Activated T-cell treated with anti-CD3 and anti-CD28 coated beads, Interleukin-2, amount 50 U/mL, for 1 hour (primary cell): ENCODE data around the gene RANGAP1.

ENCODE experiments used
- DNase-seq: peaks from one replicate; pipeline ENCODE4 v3.0.0-alpha.2; 2020

The RANGAP1 gene

DNA sequence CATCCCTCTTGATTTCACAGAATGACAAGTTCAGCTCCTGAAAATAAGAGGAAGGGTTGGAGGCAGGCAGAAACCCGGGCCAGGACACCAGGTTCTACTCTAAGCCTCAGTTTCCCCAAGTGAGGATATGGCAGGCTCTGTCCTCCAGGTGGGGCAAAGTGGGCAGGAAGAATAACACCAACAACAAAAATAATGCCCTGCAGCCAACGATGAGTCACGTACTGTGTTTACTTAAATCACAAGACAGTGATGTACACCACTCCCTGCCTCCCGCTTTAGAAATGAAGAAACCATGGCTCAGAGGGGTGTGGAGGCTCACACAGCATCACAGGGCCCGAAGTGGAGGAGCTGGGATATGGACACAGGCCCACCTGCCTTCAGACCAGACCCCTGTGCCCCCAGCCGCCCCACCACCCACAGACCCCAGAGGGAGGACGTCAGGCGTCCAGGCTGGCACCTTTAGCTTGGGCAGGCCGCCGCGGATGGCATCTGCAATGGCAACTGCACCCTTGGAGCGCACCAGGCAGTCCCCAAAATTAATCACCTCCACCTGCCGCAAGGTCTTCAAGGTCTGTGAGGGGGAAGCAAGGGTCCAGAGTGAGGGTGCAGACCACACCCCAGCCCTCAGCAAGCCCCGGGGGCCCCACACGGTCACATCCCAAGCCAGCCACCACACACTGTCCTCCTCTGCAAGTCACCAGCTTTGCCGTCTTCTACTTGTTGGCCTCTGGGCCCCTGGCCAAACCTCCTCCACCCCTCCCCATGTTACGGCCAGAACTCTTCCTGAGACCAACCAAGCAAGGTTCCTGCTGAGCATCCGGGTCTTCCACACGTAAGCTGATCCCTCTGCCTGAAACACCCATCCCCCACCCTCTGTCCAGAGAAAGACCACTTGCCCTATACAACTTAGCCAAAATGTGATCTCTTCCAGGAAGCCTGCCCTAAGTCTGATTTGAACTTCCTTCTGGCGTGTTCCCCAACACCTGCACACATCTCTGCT lies 29.4 kb downstream of the RANGAP1 start:
- no peak for DNase-seq

- no peak for DNase-seq
Measured at GRCh38 chr22:41254230-41254629, 31.8 kb downstream of the RANGAP1 start.

- DNase-seq = no peak
Measured at GRCh38 chr22:41252365-41252764, 33.6 kb downstream of the RANGAP1 start.

- DNase-seq = no peak
Measured at GRCh38 chr22:41250127-41250526, 35.9 kb downstream of the RANGAP1 start.

DNA sequence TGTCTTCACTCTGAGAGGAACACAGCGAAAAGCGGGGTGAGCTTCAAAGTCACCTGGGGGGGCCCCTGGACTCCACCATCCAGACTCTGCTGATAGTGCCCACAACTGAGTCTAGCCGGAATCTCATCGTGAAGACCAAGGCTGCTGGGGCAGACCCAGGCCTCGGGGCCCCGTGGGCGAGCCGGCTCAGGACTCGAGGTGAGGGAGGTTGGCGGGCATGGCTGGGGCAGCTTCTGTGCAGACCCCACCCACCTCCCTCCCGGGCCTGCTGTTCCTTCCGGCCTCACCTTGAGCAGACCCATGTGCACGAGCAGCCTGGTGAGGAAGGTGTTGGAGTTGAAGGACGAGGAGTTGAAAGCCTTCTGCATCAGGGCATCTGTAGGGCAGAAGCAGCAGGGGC lies 36.5 kb downstream of the RANGAP1 start:
- no peak for DNase-seq

GRCh38 chr22:41248758-41249157 lies 37.2 kb downstream of the RANGAP1 start:
- no peak for DNase-seq

DNA sequence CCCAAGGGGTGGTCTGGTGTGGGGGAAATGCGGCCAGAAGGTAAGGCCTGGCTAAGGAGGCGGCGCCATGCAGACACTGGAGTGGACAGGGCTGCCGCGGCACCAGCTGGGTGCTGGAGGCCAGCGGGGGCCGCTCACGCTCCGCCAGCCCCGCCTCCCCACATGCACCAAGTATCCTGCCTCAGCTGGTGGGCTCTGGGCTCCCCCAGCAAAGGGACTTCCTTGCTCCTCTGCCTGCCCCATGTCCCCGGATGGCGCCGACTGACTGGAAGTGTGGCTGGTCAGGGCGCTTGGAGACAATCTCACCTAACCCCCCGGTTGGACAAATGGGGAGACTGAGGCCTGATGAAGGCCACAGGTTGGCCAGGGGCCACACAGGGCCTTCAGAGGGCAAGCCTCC lies 37.7 kb downstream of the RANGAP1 start:
- no peak for DNase-seq

DNA sequence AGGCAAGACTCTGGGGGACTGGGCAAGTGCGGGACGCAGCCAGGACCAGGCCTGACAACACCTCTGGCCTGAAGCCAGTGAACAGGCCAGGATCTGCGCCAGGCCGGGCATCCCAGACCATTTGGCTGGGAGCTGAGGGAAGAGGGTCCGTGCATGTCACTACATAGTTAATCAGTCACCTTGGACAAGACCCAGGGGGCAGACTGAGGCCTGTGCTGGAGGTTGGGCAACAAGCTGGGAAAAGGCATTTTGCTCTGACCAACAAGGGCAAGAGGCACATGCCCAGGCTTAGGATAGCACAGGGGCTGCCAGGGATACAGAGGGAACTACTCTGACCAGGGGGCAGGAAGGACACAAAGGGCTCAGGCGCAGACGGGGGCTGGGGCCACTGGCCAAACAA lies 38.3 kb downstream of the RANGAP1 start:
- DNase-seq = no peak

GRCh38 chr22:41245917-41246499 lies 40.0 kb downstream of the RANGAP1 start:
- DNase-seq = no peak

- no peak for DNase-seq
Measured at GRCh38 chr22:41243361-41243760, 42.6 kb downstream of the RANGAP1 start.

DNA sequence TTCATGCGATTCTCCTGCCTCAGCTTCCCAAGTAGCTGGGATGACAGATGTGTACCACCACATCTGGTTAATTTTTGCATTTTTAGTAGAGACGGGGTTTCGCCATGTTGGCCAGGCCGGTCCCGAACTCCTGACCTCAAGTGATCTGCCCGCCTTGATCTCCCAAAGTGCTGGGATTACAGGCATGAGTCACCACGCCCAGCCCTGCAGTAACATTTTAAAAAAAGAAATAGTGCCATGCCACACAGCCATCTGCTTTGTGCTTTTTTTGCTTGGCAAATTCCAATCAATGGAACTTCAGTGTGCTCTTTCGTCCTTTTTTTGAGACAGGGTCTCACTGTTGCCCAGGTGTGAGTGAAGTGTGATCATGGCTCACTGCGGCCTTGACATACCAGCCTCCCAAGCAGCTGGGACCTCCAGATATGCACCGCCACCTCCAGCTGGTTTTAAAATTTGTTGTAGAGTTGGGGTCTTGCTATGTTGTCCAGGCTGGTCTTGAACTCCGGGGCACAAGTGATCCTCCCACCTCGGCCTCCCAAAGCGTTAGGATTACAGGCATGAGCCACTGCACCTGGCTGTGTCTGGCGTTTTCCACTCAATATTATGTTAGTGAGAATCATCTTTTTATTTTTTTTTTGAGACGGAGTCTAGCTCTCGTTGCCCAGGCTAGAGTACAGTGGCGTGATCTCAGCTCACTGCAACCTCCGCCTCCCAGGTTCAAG lies 43.4 kb downstream of the RANGAP1 start:
- no peak for DNase-seq

- DNase-seq = no peak
Measured at GRCh38 chr22:41241133-41241676, 44.8 kb downstream of the RANGAP1 start.

DNA sequence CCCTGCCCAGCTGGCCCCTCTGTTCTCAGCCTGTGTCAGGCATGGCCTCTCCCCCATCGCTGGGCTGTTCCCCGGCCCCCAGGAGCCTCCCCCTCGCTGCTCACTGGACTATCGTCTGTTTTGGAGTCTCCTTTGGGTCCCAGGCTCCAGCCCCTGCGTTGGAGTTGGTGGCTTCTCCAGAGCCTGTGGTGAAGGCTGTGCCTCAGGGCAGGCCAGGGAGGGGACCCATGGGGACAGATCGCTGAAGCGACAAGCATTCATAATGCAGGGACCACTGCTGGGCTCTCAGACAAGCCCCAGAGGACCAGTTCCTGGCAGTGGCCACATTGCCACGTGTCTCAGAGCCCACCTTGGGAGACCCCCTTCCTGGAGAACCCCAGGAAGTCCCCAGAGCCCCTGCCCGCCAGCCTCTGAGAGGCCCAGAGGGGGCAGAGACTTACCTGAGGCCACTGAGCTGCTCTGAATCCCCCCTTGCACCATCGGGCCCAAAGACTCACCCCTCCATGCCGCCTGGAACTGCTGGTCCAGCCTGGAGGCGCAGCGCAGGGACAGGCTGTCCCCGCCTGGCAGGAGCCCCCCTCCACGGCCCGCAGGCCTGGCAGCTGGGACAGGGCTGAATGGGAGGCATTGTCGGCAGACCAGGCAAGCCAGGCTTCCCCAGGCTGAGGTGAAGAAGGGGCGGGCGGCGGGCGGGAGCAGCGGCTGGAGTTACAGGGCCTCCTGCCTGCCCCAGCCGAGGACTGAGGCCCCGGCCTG lies 45.4 kb downstream of the RANGAP1 start, which contains the start of gene CHADL:
Gene CHADL, minus strand, starts transcription at position 555 of the 756 bp plus-strand sequence. Its CDS starts 50 bp downstream, at position 505.
- DNase-seq = no peak

- DNase-seq = no peak
Measured at GRCh38 chr22:41239443-41240128, 46.4 kb downstream of the RANGAP1 start.

GRCh38 chr22:41238570-41239442 lies 47.2 kb downstream of the RANGAP1 start:
- DNase-seq = no peak

- peak; percentile 86 for DNase-seq
Measured at GRCh38 chr22:41237707-41238569, 48.0 kb downstream of the RANGAP1 start.

DNA sequence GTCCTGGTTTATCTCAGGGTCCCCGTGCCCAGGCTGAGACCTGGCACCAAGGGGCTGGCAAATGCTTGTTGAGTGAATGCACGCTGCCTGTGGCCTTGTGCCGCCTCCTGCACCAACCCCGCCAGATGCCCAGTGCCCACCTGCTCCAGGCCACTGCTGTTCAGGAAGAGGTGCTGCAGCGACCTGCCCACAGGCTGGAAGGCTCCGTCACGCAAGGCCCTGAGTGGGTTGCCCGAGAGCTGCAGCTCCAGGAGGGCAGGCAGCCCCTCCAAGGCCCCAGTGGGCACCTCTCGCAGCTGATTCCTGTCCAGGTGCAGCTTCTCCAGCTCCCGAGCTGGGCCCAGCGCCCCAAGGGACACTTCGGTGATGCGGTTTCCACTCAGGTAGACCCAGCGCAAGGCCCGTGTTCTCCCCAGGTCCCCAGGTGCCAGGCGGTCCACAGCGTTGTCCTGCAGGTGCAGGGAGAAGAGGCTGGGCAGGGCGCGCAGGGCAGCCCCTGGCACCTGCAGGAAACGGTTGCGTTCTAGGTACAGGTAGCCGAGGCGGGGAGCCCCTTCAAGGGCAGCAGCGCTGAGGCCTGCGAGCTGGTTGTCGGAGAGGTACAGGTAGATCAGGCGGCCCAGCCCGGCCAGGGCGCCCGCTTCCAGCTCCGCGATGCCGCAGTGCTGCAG lies 48.8 kb downstream of the RANGAP1 start:
- no peak for DNase-seq

- DNase-seq = no peak
Measured at GRCh38 chr22:41234815-41235695, 50.9 kb downstream of the RANGAP1 start.
